Measurements from ENCODE around the gene GTF2I. TPM values are rescaled to one million over a fixed set of nuclear protein-coding genes. Genes with fewer than 3 reads are reported as not detected.
"Not testable (repeated sequence)": the region's sequence is repeated elsewhere in the genome, so short reads cannot be mapped to it uniquely, and the experiment has no call there.

GTF2I gene
- total RNA-seq, 1 donor from 2014 or later, result 391 TPM

- H3K27ac Mint-ChIP-seq (ENCODE audit: unreplicated experiment); H3K9me3 Mint-ChIP-seq (ENCODE audit: unreplicated experiment); H3K36me3 Mint-ChIP-seq (ENCODE audit: unreplicated experiment); H3K4me1 Mint-ChIP-seq (ENCODE audit: low read depth, unreplicated experiment); H3K27me3 Mint-ChIP-seq (ENCODE audit: unreplicated experiment); DNase-seq; H3K4me3 Mint-ChIP-seq (ENCODE audit: unreplicated experiment): not testable (repeated sequence)
Observed at GRCh38 chr7:74758268-74758667, 100.8 kb downstream of the GTF2I start.

- H3K36me3 Mint-ChIP-seq (ENCODE audit: unreplicated experiment); DNase-seq; H3K4me3 Mint-ChIP-seq (ENCODE audit: unreplicated experiment); H3K27ac Mint-ChIP-seq (ENCODE audit: unreplicated experiment); H3K4me1 Mint-ChIP-seq (ENCODE audit: low read depth, unreplicated experiment); H3K27me3 Mint-ChIP-seq (ENCODE audit: unreplicated experiment); H3K9me3 Mint-ChIP-seq (ENCODE audit: unreplicated experiment): not testable (repeated sequence)
Observed at GRCh38 chr7:74758982-74759381, 101.5 kb downstream of the GTF2I start.

- not testable (repeated sequence) for DNase-seq; H3K36me3 Mint-ChIP-seq (ENCODE audit: unreplicated experiment); H3K27ac Mint-ChIP-seq (ENCODE audit: unreplicated experiment); H3K4me1 Mint-ChIP-seq (ENCODE audit: low read depth, unreplicated experiment); H3K4me3 Mint-ChIP-seq (ENCODE audit: unreplicated experiment); H3K9me3 Mint-ChIP-seq (ENCODE audit: unreplicated experiment); H3K27me3 Mint-ChIP-seq (ENCODE audit: unreplicated experiment)
Observed at GRCh38 chr7:74765205-74765918, 107.8 kb downstream of the GTF2I start.

GRCh38 chr7:74766509-74766908, 109.0 kb downstream of the GTF2I start:
- H3K36me3 Mint-ChIP-seq (ENCODE audit: unreplicated experiment); H3K27ac Mint-ChIP-seq (ENCODE audit: unreplicated experiment): not testable (repeated sequence)

GRCh38 chr7:74766991-74767390, 109.5 kb downstream of the GTF2I start:
- DNase-seq; H3K27ac Mint-ChIP-seq (ENCODE audit: unreplicated experiment); H3K4me1 Mint-ChIP-seq (ENCODE audit: low read depth, unreplicated experiment); H3K4me3 Mint-ChIP-seq (ENCODE audit: unreplicated experiment); H3K9me3 Mint-ChIP-seq (ENCODE audit: unreplicated experiment); H3K36me3 Mint-ChIP-seq (ENCODE audit: unreplicated experiment); H3K27me3 Mint-ChIP-seq (ENCODE audit: unreplicated experiment): not testable (repeated sequence)

More at GRCh38 chr7:74766509-74766908, 109.0 kb downstream of the GTF2I start:
- not testable (repeated sequence) for H3K4me3 Mint-ChIP-seq (ENCODE audit: unreplicated experiment); H3K4me1 Mint-ChIP-seq (ENCODE audit: low read depth, unreplicated experiment); H3K27me3 Mint-ChIP-seq (ENCODE audit: unreplicated experiment); DNase-seq; H3K9me3 Mint-ChIP-seq (ENCODE audit: unreplicated experiment)

- H3K36me3 Mint-ChIP-seq (ENCODE audit: unreplicated experiment); H3K27me3 Mint-ChIP-seq (ENCODE audit: unreplicated experiment); H3K27ac Mint-ChIP-seq (ENCODE audit: unreplicated experiment); H3K9me3 Mint-ChIP-seq (ENCODE audit: unreplicated experiment); H3K4me3 Mint-ChIP-seq (ENCODE audit: unreplicated experiment); DNase-seq; H3K4me1 Mint-ChIP-seq (ENCODE audit: low read depth, unreplicated experiment): not testable (repeated sequence)
Observed at GRCh38 chr7:74770062-74770461, 112.5 kb downstream of the GTF2I start.

- not testable (repeated sequence) for H3K4me3 Mint-ChIP-seq (ENCODE audit: unreplicated experiment); DNase-seq; H3K4me1 Mint-ChIP-seq (ENCODE audit: low read depth, unreplicated experiment); H3K9me3 Mint-ChIP-seq (ENCODE audit: unreplicated experiment); H3K27me3 Mint-ChIP-seq (ENCODE audit: unreplicated experiment); H3K27ac Mint-ChIP-seq (ENCODE audit: unreplicated experiment); H3K36me3 Mint-ChIP-seq (ENCODE audit: unreplicated experiment)
Observed at GRCh38 chr7:74772093-74772492, 114.6 kb downstream of the GTF2I start.

- not testable (repeated sequence) for H3K27me3 Mint-ChIP-seq (ENCODE audit: unreplicated experiment); H3K4me1 Mint-ChIP-seq (ENCODE audit: low read depth, unreplicated experiment); H3K36me3 Mint-ChIP-seq (ENCODE audit: unreplicated experiment); H3K27ac Mint-ChIP-seq (ENCODE audit: unreplicated experiment); H3K4me3 Mint-ChIP-seq (ENCODE audit: unreplicated experiment); DNase-seq; H3K9me3 Mint-ChIP-seq (ENCODE audit: unreplicated experiment)
Observed at GRCh38 chr7:74773760-74774750, 116.5 kb downstream of the GTF2I start, which contains the start of gene NCF1. Gene NCF1, plus strand, starts transcription at chr7:74774011. Its CDS starts 21 bp downstream, at chr7:74774032.

GRCh38 chr7:74775111-74775510, 117.6 kb downstream of the GTF2I start:
- not testable (repeated sequence) for H3K9me3 Mint-ChIP-seq (ENCODE audit: unreplicated experiment); H3K27me3 Mint-ChIP-seq (ENCODE audit: unreplicated experiment); H3K27ac Mint-ChIP-seq (ENCODE audit: unreplicated experiment); H3K4me3 Mint-ChIP-seq (ENCODE audit: unreplicated experiment); DNase-seq; H3K36me3 Mint-ChIP-seq (ENCODE audit: unreplicated experiment); H3K4me1 Mint-ChIP-seq (ENCODE audit: low read depth, unreplicated experiment)

- not testable (repeated sequence) for H3K4me3 Mint-ChIP-seq (ENCODE audit: unreplicated experiment); H3K9me3 Mint-ChIP-seq (ENCODE audit: unreplicated experiment); H3K4me1 Mint-ChIP-seq (ENCODE audit: low read depth, unreplicated experiment); DNase-seq; H3K36me3 Mint-ChIP-seq (ENCODE audit: unreplicated experiment); H3K27me3 Mint-ChIP-seq (ENCODE audit: unreplicated experiment); H3K27ac Mint-ChIP-seq (ENCODE audit: unreplicated experiment)
Observed at GRCh38 chr7:74779053-74779452, 121.5 kb downstream of the GTF2I start.

GRCh38 chr7:74781746-74782145, 124.2 kb downstream of the GTF2I start:
- H3K4me3 Mint-ChIP-seq (ENCODE audit: unreplicated experiment); H3K27ac Mint-ChIP-seq (ENCODE audit: unreplicated experiment); H3K4me1 Mint-ChIP-seq (ENCODE audit: low read depth, unreplicated experiment); H3K36me3 Mint-ChIP-seq (ENCODE audit: unreplicated experiment); H3K9me3 Mint-ChIP-seq (ENCODE audit: unreplicated experiment); H3K27me3 Mint-ChIP-seq (ENCODE audit: unreplicated experiment); DNase-seq: not testable (repeated sequence)

GRCh38 chr7:74783595-74783994, 126.1 kb downstream of the GTF2I start:
- not testable (repeated sequence) for H3K4me3 Mint-ChIP-seq (ENCODE audit: unreplicated experiment); H3K9me3 Mint-ChIP-seq (ENCODE audit: unreplicated experiment); H3K4me1 Mint-ChIP-seq (ENCODE audit: low read depth, unreplicated experiment); H3K27me3 Mint-ChIP-seq (ENCODE audit: unreplicated experiment); DNase-seq; H3K36me3 Mint-ChIP-seq (ENCODE audit: unreplicated experiment); H3K27ac Mint-ChIP-seq (ENCODE audit: unreplicated experiment)
